HL-60/S4 treated with retinoic acid at 250 ng/mL for 4 days and 3 days (cell line): Measurements from ENCODE around the gene HSPA1A.
"Not testable (repeated sequence)": the region's sequence is repeated elsewhere in the genome, so short reads cannot be mapped to it uniquely, and the experiment has no call there.

Experiments used
- in situ Hi-C: fragments of 300-500 bp; cut with MboI; formaldehyde crosslinking; loops from 2 replicates; pipeline ENCODE4 v1.7.0; 2022; ENCODE audit warnings: low sequenced_read_pairs

Gene HSPA1A

GRCh38 chr6:31862344-31863235, 47.2 kb downstream of the HSPA1A start, which contains the start of gene NEU1:
Gene NEU1, minus strand, starts transcription at chr6:31862821. Its CDS starts 45 bp downstream, at chr6:31862776.
- in situ Hi-C loops = no loop called here

GRCh38 chr6:31864123-31864562, 48.8 kb downstream of the HSPA1A start:
- in situ Hi-C loops = not testable (repeated sequence)

GRCh38 chr6:31864818-31865204, 49.5 kb downstream of the HSPA1A start:
- in situ Hi-C loops = no loop called here

GRCh38 chr6:31865205-31866118, 50.1 kb downstream of the HSPA1A start:
- in situ Hi-C loops = no loop called here
